Parathyroid adenoma (tissue), 2 donors: ENCODE data around the gene LMBRD2.

Experiments
- H2AFZ ChIP-seq: fragments of 300-600 bp; sonication (generic); one replicate; pipeline ENCODE4 v1.7.0; 2017; ENCODE audit warnings: antibody characterized with exemption, mild to moderate bottlenecking
- H3K27ac ChIP-seq: fragments of 300-600 bp; sonication (generic); one replicate; pipeline ENCODE4 v1.7.0; 2017
- H3K27me3 ChIP-seq: fragments of 300-600 bp; sonication (generic); one replicate; pipeline ENCODE4 v1.7.0; 2017; ENCODE audit warnings: low read length; ENCODE audit not compliant: control insufficient read depth, insufficient read depth
- H3K36me3 ChIP-seq: fragments of 300-600 bp; sonication (generic); one replicate; pipeline ENCODE4 v1.7.0; 2017; ENCODE audit warnings: low read length; ENCODE audit not compliant: control insufficient read depth, insufficient read depth
- H3K4me1 ChIP-seq: fragments of 300-600 bp; sonication (generic); one replicate; pipeline ENCODE4 v1.7.0; 2017; ENCODE audit warnings: control low read depth
- H3K4me2 ChIP-seq: fragments of 300-600 bp; sonication (generic); one replicate; pipeline ENCODE4 v1.7.0; 2017; ENCODE audit warnings: low read length
- H3K4me3 ChIP-seq: fragments of 300-600 bp; sonication (generic); one replicate; pipeline ENCODE4 v1.7.0; 2017; ENCODE audit warnings: low read depth, low read length
- H3K79me2 ChIP-seq: fragments of 300-600 bp; sonication (generic); one replicate; pipeline ENCODE4 v1.7.0; 2017; ENCODE audit warnings: control low read depth
- H3K9ac ChIP-seq: fragments of 300-600 bp; sonication (generic); one replicate; pipeline ENCODE4 v1.7.0; 2017; ENCODE audit warnings: mild to moderate bottlenecking
- H3K9me3 ChIP-seq: fragments of 300-600 bp; sonication (generic); one replicate; pipeline ENCODE4 v1.7.0; 2017; ENCODE audit warnings: low read length; ENCODE audit not compliant: control insufficient read depth
- CTCF ChIP-seq: fragments of 300-600 bp; sonication (generic); IDR thresholded peaks from one replicate; pipeline ENCODE4 v1.7.0; 2017; ENCODE audit warnings: antibody characterized with exemption, mild to moderate bottlenecking
- donor health status: primary hyperparathyroidism.

Gene LMBRD2

GRCh38 chr5:36174119-36174518, 22.4 kb upstream of the LMBRD2 start:
- no peaks in the 10 kb centered on the region for H3K36me3 ChIP-seq
- no peaks in the 10 kb centered on the region for H3K4me1 ChIP-seq
- H3K4me3 ChIP-seq: no peak overlapping the region
- no peak overlapping the region for H3K4me2 ChIP-seq
- no peak overlapping the region for H3K9ac ChIP-seq
- no peak for TF ChIP-seq CTCF
- no peaks in the 10 kb centered on the region for H3K79me2 ChIP-seq
- no peak overlapping the region for H2AFZ ChIP-seq
- no peaks in the 10 kb centered on the region for H3K27me3 ChIP-seq
- no peaks in the 10 kb centered on the region for H3K9me3 ChIP-seq
- no peak overlapping the region for H3K27ac ChIP-seq

- Histone ChIP-seq H3K4me1 (no peaks in the 10 kb centered on the region), H3K27ac (no peak overlapping the region), H2AFZ (no peak overlapping the region), H3K9me3 (no peaks in the 10 kb centered on the region), H3K4me2 (no peak overlapping the region), H3K4me3 (no peak overlapping the region), H3K36me3 (no peaks in the 10 kb centered on the region), H3K27me3 (no peaks in the 10 kb centered on the region), H3K9ac (no peak overlapping the region), H3K79me2 (no peaks in the 10 kb centered on the region)
- no peak for TF ChIP-seq CTCF
Observed at GRCh38 chr5:36173426-36173825, 21.7 kb upstream of the LMBRD2 start.

- Histone ChIP-seq H3K27ac (no peak overlapping the region), H2AFZ (no peak overlapping the region)
Observed at GRCh38 chr5:36172599-36172998, 20.9 kb upstream of the LMBRD2 start.

GRCh38 chr5:36170832-36171424, 19.2 kb upstream of the LMBRD2 start:
- Histone ChIP-seq H2AFZ (no peak overlapping the region), H3K9me3 (no peaks in the 10 kb centered on the region), H3K79me2 (no peaks in the 10 kb centered on the region), H3K27me3 (no peaks in the 10 kb centered on the region), H3K4me3 (no peak overlapping the region), H3K36me3 (no peaks in the 10 kb centered on the region), H3K9ac (no peak overlapping the region), H3K27ac (no peak overlapping the region), H3K4me2 (no peak overlapping the region), H3K4me1 (no peaks in the 10 kb centered on the region)
- TF ChIP-seq CTCF: no peak

More at GRCh38 chr5:36172599-36172998, 20.9 kb upstream of the LMBRD2 start:
- no peak overlapping the region for H3K4me3 ChIP-seq
- H3K4me1 ChIP-seq: no peaks in the 10 kb centered on the region
- H3K9ac ChIP-seq: no peak overlapping the region
- no peak overlapping the region for H3K4me2 ChIP-seq
- no peaks in the 10 kb centered on the region for H3K27me3 ChIP-seq
- no peak for TF ChIP-seq CTCF
- H3K9me3 ChIP-seq: no peaks in the 10 kb centered on the region
- H3K36me3 ChIP-seq: no peaks in the 10 kb centered on the region
- no peaks in the 10 kb centered on the region for H3K79me2 ChIP-seq

- H3K27me3 ChIP-seq: no peaks in the 10 kb centered on the region
- no peak overlapping the region for H3K9ac ChIP-seq
- no peak for TF ChIP-seq CTCF
- no peaks in the 10 kb centered on the region for H3K36me3 ChIP-seq
- no peak overlapping the region for H3K4me3 ChIP-seq
- H3K4me1 ChIP-seq: no peaks in the 10 kb centered on the region
- H3K27ac ChIP-seq: no peak overlapping the region
- H3K4me2 ChIP-seq: no peak overlapping the region
- H3K9me3 ChIP-seq: no peaks in the 10 kb centered on the region
- no peaks in the 10 kb centered on the region for H3K79me2 ChIP-seq
- H2AFZ ChIP-seq: no peak overlapping the region
Observed at GRCh38 chr5:36168737-36169136, 17.1 kb upstream of the LMBRD2 start.
